H9 (cell line): ENCODE results near the gene CHST15. TPM values are rescaled to one million over a fixed set of nuclear protein-coding genes. Genes with fewer than 3 reads are reported as not detected.

Experiments used
- DNase-seq: peaks from one replicate; pipeline ENCODE4 v3.0.0-alpha.2; 2017
- H2AFZ ChIP-seq: one replicate; pipeline ENCODE4 v1.6.1; 2013; ENCODE audit warnings: mild to moderate bottlenecking, low read length, control low read depth, moderate library complexity
- H2AK5ac ChIP-seq: 2 replicates; pipeline ENCODE4 v1.6.1; 2013; ENCODE audit warnings: low read length, control low read depth, mixed read lengths; ENCODE audit not compliant: insufficient read length
- H2BK120ac ChIP-seq: one replicate; pipeline ENCODE4 v1.6.1; 2013; ENCODE audit warnings: low read depth, mild to moderate bottlenecking, low read length, control low read depth, inconsistent platforms; ENCODE audit not compliant: poor library complexity, severe bottlenecking
- H2BK12ac ChIP-seq: 2 replicates; pipeline ENCODE4 v1.6.1; 2013; ENCODE audit warnings: low read length, control low read depth, mixed read lengths, low read depth; ENCODE audit not compliant: insufficient read length
- H2BK15ac ChIP-seq: 2 replicates; pipeline ENCODE4 v1.6.1; 2013; ENCODE audit warnings: low read depth, low read length, control low read depth
- H2BK20ac ChIP-seq: one replicate; pipeline ENCODE4 v1.6.1; 2013; ENCODE audit warnings: low read depth, mild to moderate bottlenecking, low read length, control low read depth, inconsistent platforms; ENCODE audit not compliant: poor library complexity, severe bottlenecking
- H2BK5ac ChIP-seq: 2 replicates; pipeline ENCODE4 v1.6.1; 2013; ENCODE audit warnings: low read length, control low read depth, mixed read lengths; ENCODE audit not compliant: insufficient read length
- H3K14ac ChIP-seq: 2 replicates; pipeline ENCODE4 v1.6.1; 2013; ENCODE audit warnings: low read length, control low read depth; ENCODE audit not compliant: insufficient read depth
- H3K18ac ChIP-seq: 2 replicates; pipeline ENCODE4 v1.6.1; 2013; ENCODE audit warnings: low read depth, mild to moderate bottlenecking, mixed read lengths, low read length, control low read depth; ENCODE audit not compliant: insufficient read length
- H3K23ac ChIP-seq: 2 replicates; pipeline ENCODE4 v1.6.1; 2013; ENCODE audit warnings: low read length, control low read depth, mixed read lengths, low read depth; ENCODE audit not compliant: insufficient read length
- H3K23me2 ChIP-seq: 2 replicates; pipeline ENCODE4 v1.6.1; 2013; ENCODE audit warnings: low read depth, mild to moderate bottlenecking, mixed read lengths, low read length, control low read depth; ENCODE audit not compliant: insufficient read length, poor library complexity, severe bottlenecking
- H3K27ac ChIP-seq: 2 replicates; pipeline ENCODE4 v1.5.1; 2013; ENCODE audit warnings: low read length, control low read depth, mixed read lengths, low read depth; ENCODE audit not compliant: insufficient read length
- H3K27me3 ChIP-seq: 2 replicates; pipeline ENCODE4 v1.6.1; 2013; ENCODE audit warnings: low read length, control low read depth, inconsistent platforms; ENCODE audit not compliant: insufficient read depth
- H3K4ac ChIP-seq: 2 replicates; pipeline ENCODE4 v1.6.1; 2013; ENCODE audit warnings: low read depth, mild to moderate bottlenecking, control low read depth, inconsistent platforms, low read length, moderate library complexity
- H3K4me1 ChIP-seq: 2 replicates; pipeline ENCODE4 v1.6.1; 2013; ENCODE audit warnings: low read length, control low read depth, inconsistent platforms; ENCODE audit not compliant: insufficient read depth
- H3K4me2 ChIP-seq: 2 replicates; pipeline ENCODE4 v1.6.1; 2013; ENCODE audit warnings: low read length, control low read depth, mixed read lengths; ENCODE audit not compliant: insufficient read length, insufficient read depth
- H3K56ac ChIP-seq: 2 replicates; pipeline ENCODE4 v1.6.1; 2013; ENCODE audit warnings: low read depth, mild to moderate bottlenecking, mixed read lengths, low read length, control low read depth; ENCODE audit not compliant: insufficient read length
- H3K79me1 ChIP-seq: 2 replicates; pipeline ENCODE4 v1.6.1; 2013; ENCODE audit warnings: low read depth, mild to moderate bottlenecking, moderate library complexity, low read length, control low read depth, inconsistent platforms; ENCODE audit not compliant: insufficient read depth, poor library complexity, severe bottlenecking
- H3K79me2 ChIP-seq: 2 replicates; pipeline ENCODE4 v1.6.1; 2013; ENCODE audit warnings: low read length, control low read depth, inconsistent platforms; ENCODE audit not compliant: insufficient read depth
- H3K9ac ChIP-seq: 2 replicates; pipeline ENCODE4 v1.6.1; 2013; ENCODE audit warnings: low read length, control low read depth, mixed read lengths; ENCODE audit not compliant: insufficient read length; ENCODE audit errors: extremely low read depth
- H3K9me3 ChIP-seq: one replicate; pipeline ENCODE4 v1.6.1; 2013; ENCODE audit warnings: low read depth, low read length, inconsistent platforms; ENCODE audit not compliant: control insufficient read depth
- H3T11ph ChIP-seq: one replicate; pipeline ENCODE4 v1.6.1; 2013; ENCODE audit warnings: mild to moderate bottlenecking, low read length, control low read depth, inconsistent platforms
- H4K20me1 ChIP-seq: one replicate; pipeline ENCODE4 v1.6.1; 2013; ENCODE audit not compliant: control insufficient read depth, insufficient read length, insufficient read depth
- H4K5ac ChIP-seq: 2 replicates; pipeline ENCODE4 v1.6.1; 2013; ENCODE audit warnings: low read depth, mild to moderate bottlenecking, mixed read lengths, low read length, control low read depth; ENCODE audit not compliant: insufficient read length
- H4K8ac ChIP-seq: replicated peaks from 2 replicates; pipeline ENCODE4 v1.6.1; 2013; ENCODE audit warnings: low read length, control low read depth, mixed read lengths, low read depth; ENCODE audit not compliant: insufficient read length
- H4K91ac ChIP-seq: 2 replicates; pipeline ENCODE4 v1.6.1; 2013; ENCODE audit warnings: low read depth, mild to moderate bottlenecking, moderate library complexity, mixed read lengths, low read length, control low read depth; ENCODE audit not compliant: insufficient read length
- H3K27ac Mint-ChIP-seq, 3 experiments: 2 replicates in 2 of 3; 3 replicates in 1 of 3; pipeline ENCODE4 v1.8.0; 2020 to 2021; ENCODE audit warnings: mixed read lengths in 3 of 3, mild to moderate bottlenecking in 1 of 3, moderate library complexity in 1 of 3
- H3K27me3 Mint-ChIP-seq: 2 replicates; pipeline ENCODE4 v1.8.0; 2021; ENCODE audit warnings: low read depth, mild to moderate bottlenecking, moderate library complexity, mixed read lengths
- H3K36me3 Mint-ChIP-seq, 3 experiments: 2 replicates in 2 of 3; 3 replicates in 1 of 3; pipeline ENCODE4 v1.8.0; 2020 to 2021; ENCODE audit warnings: low read depth in 3 of 3, mixed read lengths in 3 of 3; ENCODE audit not compliant: insufficient read depth in 1 of 3
- H3K4me1 Mint-ChIP-seq, 2 experiments: 2 replicates each; pipeline ENCODE4 v1.8.0; 2020; ENCODE audit warnings: mixed read lengths in 2 of 2
- H3K4me3 Mint-ChIP-seq, 2 experiments: 2 replicates in 1 of 2; 3 replicates in 1 of 2; pipeline ENCODE4 v1.8.0; 2020 to 2021; ENCODE audit warnings: mild to moderate bottlenecking in 2 of 2, mixed read lengths in 2 of 2, moderate library complexity in 1 of 2
- H3K9me3 Mint-ChIP-seq, 2 experiments: 2 replicates in 1 of 2; 3 replicates in 1 of 2; pipeline ENCODE4 v1.8.0; 2020; ENCODE audit warnings: mild to moderate bottlenecking in 2 of 2, mixed read lengths in 2 of 2, moderate library complexity in 1 of 2
- WGBS: extraction: QIAGEN DNeasy Blood & Tissue Kit; methylation state at CpG from one replicate; pipeline ENCODE4 v1.1.7; 2013; ENCODE audit warnings: missing lambda C conversion rate, low lambda C conversion rate, mixed read lengths; ENCODE audit not compliant: insufficient read length; ENCODE audit errors: extremely low coverage; 5-methylcytosine and 5-hydroxymethylcytosine counted together
- total RNA-seq: library from RNA; stranded (reverse); gene quantifications from 2 replicates; pipeline ENCODE4 v1.2.1, GENCODE V29; 2021
- TF ChIP-seq, protein P1 (sequence below): fragments of 200-600 bp; sonication (generic); conservative IDR thresholded peaks from 3 replicates; pipeline ENCODE4 v1.8.0; 2021; ENCODE audit warnings: antibody characterized with exemption, mild to moderate bottlenecking

The CHST15 gene
- total RNA-seq, 1 experiment from 2014 or later: 8.7 TPM

- Histone ChIP-seq H3K18ac (no peak overlapping the region), H2AFZ (no peak overlapping the region), H3K56ac (no peak overlapping the region), H3K4me2 (no peak overlapping the region), H3K4me1 (no peaks in the 10 kb centered on the region), H2BK15ac (no peak overlapping the region), H4K8ac (no peak overlapping the region), H2BK12ac (no peak overlapping the region), H3K23ac (no peak overlapping the region), H2BK120ac (no peak overlapping the region), H4K91ac (no peak overlapping the region), H3K9me3 (no peaks in the 10 kb centered on the region), H3K79me2 (no peaks in the 10 kb centered on the region), H4K5ac (no peak overlapping the region), H3K27me3 (no peaks in the 10 kb centered on the region; the same call in 1 of the 2 replicates), H2BK5ac (no peak overlapping the region), H3T11ph (no peak overlapping the region), H3K4ac (no peak overlapping the region), H2AK5ac (no peak overlapping the region), H3K27ac (no peak overlapping the region), H3K9ac (no peak overlapping the region), H3K79me1 (no peaks in the 10 kb centered on the region), H3K14ac (no peak overlapping the region), H3K23me2 (no peaks in the 10 kb centered on the region), H2BK20ac (no peak overlapping the region), H4K20me1 (no peaks in the 10 kb centered on the region)
- WGBS: no CpG with 5 or more reads among the region's 2 CpGs
- Mint-ChIP-seq H3K4me1 (peaks cover 0 to 4% of the 10 kb centered on the region in 2 experiments; a peak in 2 of 4 replicates), H3K4me3 (no peak overlapping the region), H3K27me3 (peaks cover 80% of the 10 kb centered on the region), H3K27ac (no peak overlapping the region), H3K36me3 (0 out of 7 replicates have a peak, but pooled peaks cover 0 to 3% (median 0%) of the 10 kb centered on the region in 3 experiments), H3K9me3 (peaks cover 7 to 9% of the 10 kb centered on the region in 2 experiments; a peak in 4 of 5 replicates)
- no peak for DNase-seq
- TF ChIP-seq, protein P1, sequence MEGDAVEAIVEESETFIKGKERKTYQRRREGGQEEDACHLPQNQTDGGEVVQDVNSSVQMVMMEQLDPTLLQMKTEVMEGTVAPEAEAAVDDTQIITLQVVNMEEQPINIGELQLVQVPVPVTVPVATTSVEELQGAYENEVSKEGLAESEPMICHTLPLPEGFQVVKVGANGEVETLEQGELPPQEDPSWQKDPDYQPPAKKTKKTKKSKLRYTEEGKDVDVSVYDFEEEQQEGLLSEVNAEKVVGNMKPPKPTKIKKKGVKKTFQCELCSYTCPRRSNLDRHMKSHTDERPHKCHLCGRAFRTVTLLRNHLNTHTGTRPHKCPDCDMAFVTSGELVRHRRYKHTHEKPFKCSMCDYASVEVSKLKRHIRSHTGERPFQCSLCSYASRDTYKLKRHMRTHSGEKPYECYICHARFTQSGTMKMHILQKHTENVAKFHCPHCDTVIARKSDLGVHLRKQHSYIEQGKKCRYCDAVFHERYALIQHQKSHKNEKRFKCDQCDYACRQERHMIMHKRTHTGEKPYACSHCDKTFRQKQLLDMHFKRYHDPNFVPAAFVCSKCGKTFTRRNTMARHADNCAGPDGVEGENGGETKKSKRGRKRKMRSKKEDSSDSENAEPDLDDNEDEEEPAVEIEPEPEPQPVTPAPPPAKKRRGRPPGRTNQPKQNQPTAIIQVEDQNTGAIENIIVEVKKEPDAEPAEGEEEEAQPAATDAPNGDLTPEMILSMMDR: no peak
Measured at GRCh38 chr10:123988694-123989093, 104.7 kb downstream of the CHST15 start.
